MCF 10A (cell line): ENCODE results near the gene PHF11. TPM values are rescaled to one million over a fixed set of nuclear protein-coding genes. Genes with fewer than 3 reads are reported as not detected.
"Not testable (repeated sequence)": the region's sequence is repeated elsewhere in the genome, so short reads cannot be mapped to it uniquely, and the experiment has no call there.

Source experiments
- BruUV-seq: library from RNA; stranded (reverse); fragments of 400-500 nt; replicated peaks from 2 replicates; lab custom pipeline; 2021; lab: Mats Ljungman, UMichigan
- CTCF ChIA-PET: fragments of 300-600 bp; sonication (Branson Sonifier 250); formaldehyde crosslinking; extraction: SDS; loops from one replicate; lab custom pipeline; 2021; ENCODE audit warnings: antibody characterized with exemption, inconsistent platforms; lab: Yijun Ruan, JAX
- POLR2A ChIA-PET: fragments of 300-600, 350-650 bp; sonication (Branson Sonifier 250); formaldehyde crosslinking; extraction: SDS; loops from one replicate; lab custom pipeline; 2020; ENCODE audit warnings: antibody characterized with exemption, inconsistent platforms; lab: Yijun Ruan, JAX
- DNase-seq: peaks from one replicate; pipeline ENCODE4 v3.0.0-alpha.2; 2018; ENCODE audit not compliant: unreplicated experiment
- H3K27ac Mint-ChIP-seq: one replicate; pipeline ENCODE4 v1.8.0; 2022; ENCODE audit warnings: mild to moderate bottlenecking, low read depth, mixed read lengths; ENCODE audit not compliant: unreplicated experiment
- H3K27me3 Mint-ChIP-seq: one replicate; pipeline ENCODE4 v1.8.0; 2022; ENCODE audit warnings: mixed read lengths; ENCODE audit not compliant: insufficient read depth, unreplicated experiment
- H3K36me3 Mint-ChIP-seq: one replicate; pipeline ENCODE4 v1.8.0; 2022; ENCODE audit warnings: mild to moderate bottlenecking, moderate library complexity, mixed read lengths; ENCODE audit not compliant: insufficient read depth, unreplicated experiment
- H3K4me1 Mint-ChIP-seq: one replicate; pipeline ENCODE4 v1.8.0; 2022; ENCODE audit warnings: mixed read lengths; ENCODE audit not compliant: insufficient read depth, unreplicated experiment
- H3K4me3 Mint-ChIP-seq: one replicate; pipeline ENCODE4 v1.8.0; 2022; ENCODE audit warnings: mild to moderate bottlenecking, moderate library complexity, mixed read lengths; ENCODE audit not compliant: unreplicated experiment
- H3K9me3 Mint-ChIP-seq: one replicate; pipeline ENCODE4 v1.8.0; 2022; ENCODE audit warnings: mixed read lengths; ENCODE audit not compliant: unreplicated experiment
- CTCF ChIP-seq: fragments of 200-600 bp; IDR thresholded peaks from one replicate; pipeline ENCODE4 v1.8.0; 2022; ENCODE audit warnings: antibody characterized with exemption, mild to moderate bottlenecking; ENCODE audit not compliant: unreplicated experiment
- intact Hi-C: fragments of 100-400 bp; cut with micrococcal nuclease; formaldehyde crosslinking; loops from 2 replicates; pipeline ENCODE4 v1.14.1; 2022
- total RNA-seq: library from RNA; stranded (reverse); gene quantifications from 2 replicates; pipeline ENCODE4 v1.2.3, GENCODE V29; 2022

Gene PHF11
- total RNA-seq, 1 experiment from 2014 or later = 17.9 TPM

- Mint-ChIP-seq H3K36me3 (peaks cover 61% of the 10 kb centered on the region), H3K9me3 (no peaks in the 10 kb centered on the region), H3K4me3 (no peak overlapping the region), H3K4me1 (no peaks in the 10 kb centered on the region), H3K27me3 (no peaks in the 10 kb centered on the region), H3K27ac (peak overlapping the region; percentile 40)
- no peak for DNase-seq
- TF ChIP-seq CTCF = no peak
- CTCF ChIA-PET = interaction anchor here (0.7 to 1.1 kb wide), 2 partner anchors 14 to 177 kb away, joined by 3 to 4 read pairs; no protein-coding TSS in a partner anchor
- POLR2A ChIA-PET = interaction anchor here (0.8 kb wide), 1 partner anchor 10 kb away, joined by 6 read pairs; no protein-coding TSS in a partner anchor
- intact Hi-C loops = no loop called here
- no TSS peak for BruUV-seq
Observed at GRCh38 chr13:49561062-49561410, 65.3 kb downstream of the PHF11 start.

- no peak overlapping the region for H3K27ac Mint-ChIP-seq
- CTCF ChIA-PET = no interaction called here
- H3K9me3 Mint-ChIP-seq = no peaks in the 10 kb centered on the region
- no peak for TF ChIP-seq CTCF
- POLR2A ChIA-PET = interaction anchor here (0.9 kb wide), 1 partner anchor 9 kb away, joined by 4 read pairs; no protein-coding TSS in a partner anchor
- intact Hi-C loops = no loop called here
- H3K36me3 Mint-ChIP-seq = peaks cover 45% of the 10 kb centered on the region
- no TSS peak for BruUV-seq
- no peak overlapping the region for H3K4me3 Mint-ChIP-seq
- DNase-seq = peak; percentile 33
- no peaks in the 10 kb centered on the region for H3K27me3 Mint-ChIP-seq
- no peaks in the 10 kb centered on the region for H3K4me1 Mint-ChIP-seq
Observed at GRCh38 chr13:49563516-49563915, 67.8 kb downstream of the PHF11 start.

GRCh38 chr13:49565461-49565860 is 69.7 kb downstream of the PHF11 start:
- POLR2A ChIA-PET = not testable (repeated sequence)

GRCh38 chr13:49566461-49566860 is 70.7 kb downstream of the PHF11 start:
- ChIA-PET POLR2A (no interaction called here), CTCF (interaction anchor here (0.6 kb wide), 2 partner anchors 55 to 223 kb away, joined by 3 to 5 read pairs; no protein-coding TSS in a partner anchor)
- Mint-ChIP-seq H3K27ac (no peak overlapping the region), H3K4me1 (peaks cover 20% of the 10 kb centered on the region), H3K4me3 (no peak overlapping the region), H3K27me3 (no peaks in the 10 kb centered on the region), H3K36me3 (peaks cover 19% of the 10 kb centered on the region), H3K9me3 (no peaks in the 10 kb centered on the region)
- no peak for DNase-seq
- no TSS peak for BruUV-seq
- no peak for TF ChIP-seq CTCF
- intact Hi-C loops = no loop called here

More at GRCh38 chr13:49565461-49565860, 69.7 kb downstream of the PHF11 start:
- intact Hi-C loops, BruUV-seq, DNase-seq, H3K4me3 Mint-ChIP-seq, H3K9me3 Mint-ChIP-seq, H3K27ac Mint-ChIP-seq, H3K27me3 Mint-ChIP-seq, CTCF ChIA-PET: not testable (repeated sequence)
- peaks cover 26% of the 10 kb centered on the region for H3K36me3 Mint-ChIP-seq
- H3K4me1 Mint-ChIP-seq = peaks cover 11% of the 10 kb centered on the region
